ENCODE measurements around the gene CNTN4.

The CNTN4 gene

GRCh38 chr3:2657971-2658370 lies 559.3 kb downstream of the CNTN4 start:
- POLR2A ChIA-PET: no interaction called here
- CTCF ChIA-PET: no interaction called here
- TF ChIP-seq ARNT (IDR thresholded peaks at IDR 0.05) (no peak), NFRKB (IDR thresholded peaks at IDR 0.05) (no peak), TARDBP (IDR thresholded peaks at IDR 0.05) (no peak), LEF1 (IDR thresholded peaks at IDR 0.05; ENCODE audit: borderline replicate concordance) (no peak), L3MBTL2 (conservative IDR thresholded peaks at IDR 0.05) (no peak), FOXA1 (IDR thresholded peaks at IDR 0.05) (no peak), ELF4 (IDR thresholded peaks at IDR 0.05) (no peak), BHLHE40 (IDR thresholded peaks at IDR 0.05; ENCODE audit: borderline replicate concordance) (no peak), PKNOX1 (IDR thresholded peaks at IDR 0.05) (no peak)
- no peak for DNase-seq (ENCODE audit: extremely low spot score)

- TF ChIP-seq CTBP1 (IDR thresholded peaks at IDR 0.05; ENCODE audit: borderline replicate concordance) (no peak), ZNF384 (IDR thresholded peaks at IDR 0.05) (no peak), LEF1 (IDR thresholded peaks at IDR 0.05; ENCODE audit: borderline replicate concordance) (no peak), TARDBP (IDR thresholded peaks at IDR 0.05) (no peak), ARNT (IDR thresholded peaks at IDR 0.05) (no peak), FOXA1 (IDR thresholded peaks at IDR 0.05) (no peak), L3MBTL2 (conservative IDR thresholded peaks at IDR 0.05) (no peak), ELF4 (IDR thresholded peaks at IDR 0.05) (no peak), SP1 (IDR thresholded peaks at IDR 0.05) (no peak), FOXK2 (IDR thresholded peaks at IDR 0.05) (no peak), BHLHE40 (IDR thresholded peaks at IDR 0.05; ENCODE audit: borderline replicate concordance) (no peak), PKNOX1 (IDR thresholded peaks at IDR 0.05) (no peak), FOXM1 (IDR thresholded peaks at IDR 0.05; ENCODE audit: borderline replicate concordance) (no peak), SUZ12 (IDR thresholded peaks at IDR 0.05) (no peak)
Measured at GRCh38 chr3:2659896-2660295, 561.2 kb downstream of the CNTN4 start.

GRCh38 chr3:2661078-2661477 lies 562.4 kb downstream of the CNTN4 start:
- DNase-seq (ENCODE audit: extremely low spot score): no peak
- ChIA-PET CTCF (no interaction called here), POLR2A (no interaction called here)
- TF ChIP-seq PKNOX1 (IDR thresholded peaks at IDR 0.05) (no peak), LEF1 (IDR thresholded peaks at IDR 0.05; ENCODE audit: borderline replicate concordance) (no peak), FOXM1 (IDR thresholded peaks at IDR 0.05; ENCODE audit: borderline replicate concordance) (no peak), SP1 (IDR thresholded peaks at IDR 0.05) (no peak), FOXA1 (IDR thresholded peaks at IDR 0.05) (no peak), BHLHE40 (IDR thresholded peaks at IDR 0.05; ENCODE audit: borderline replicate concordance) (no peak)

More at GRCh38 chr3:2659896-2660295, 561.2 kb downstream of the CNTN4 start:
- ChIA-PET CTCF (no interaction called here), POLR2A (no interaction called here)
- no peak for DNase-seq (ENCODE audit: extremely low spot score)

GRCh38 chr3:2677501-2677900 lies 578.8 kb downstream of the CNTN4 start:
- TF ChIP-seq ARNT (IDR thresholded peaks at IDR 0.05) (no peak), BHLHE40 (IDR thresholded peaks at IDR 0.05; ENCODE audit: borderline replicate concordance) (no peak), ZNF384 (IDR thresholded peaks at IDR 0.05) (no peak), SUZ12 (IDR thresholded peaks at IDR 0.05) (no peak), FOXA1 (IDR thresholded peaks at IDR 0.05) (no peak), L3MBTL2 (conservative IDR thresholded peaks at IDR 0.05) (no peak), HDGF (IDR thresholded peaks at IDR 0.05; ENCODE audit: borderline replicate concordance) (no peak), PKNOX1 (IDR thresholded peaks at IDR 0.05) (no peak), LEF1 (IDR thresholded peaks at IDR 0.05; ENCODE audit: borderline replicate concordance) (no peak), CTBP1 (IDR thresholded peaks at IDR 0.05; ENCODE audit: borderline replicate concordance) (no peak), ELF4 (IDR thresholded peaks at IDR 0.05) (no peak), FOXK2 (IDR thresholded peaks at IDR 0.05) (no peak), NFRKB (IDR thresholded peaks at IDR 0.05) (no peak), SP1 (IDR thresholded peaks at IDR 0.05) (no peak), FOXM1 (IDR thresholded peaks at IDR 0.05; ENCODE audit: borderline replicate concordance) (no peak)
- CTCF ChIA-PET: no interaction called here
- POLR2A ChIA-PET: no interaction called here
- DNase-seq (ENCODE audit: extremely low spot score): no peak

GRCh38 chr3:2680236-2680635 lies 581.6 kb downstream of the CNTN4 start:
- DNase-seq (ENCODE audit: extremely low spot score): no peak
- ChIA-PET POLR2A (no interaction called here), CTCF (no interaction called here)
- TF ChIP-seq ELF4 (IDR thresholded peaks at IDR 0.05) (no peak), FOXK2 (IDR thresholded peaks at IDR 0.05) (no peak)

- no peak for DNase-seq (ENCODE audit: extremely low spot score)
- TF ChIP-seq FOXA1 (IDR thresholded peaks at IDR 0.05) (no peak), TARDBP (IDR thresholded peaks at IDR 0.05) (no peak), ZNF384 (IDR thresholded peaks at IDR 0.05) (no peak), ARNT (IDR thresholded peaks at IDR 0.05) (no peak), HDGF (IDR thresholded peaks at IDR 0.05; ENCODE audit: borderline replicate concordance) (no peak), FOXK2 (IDR thresholded peaks at IDR 0.05) (no peak), CTBP1 (IDR thresholded peaks at IDR 0.05; ENCODE audit: borderline replicate concordance) (no peak), SP1 (IDR thresholded peaks at IDR 0.05) (no peak), ELF4 (IDR thresholded peaks at IDR 0.05) (no peak), BHLHE40 (IDR thresholded peaks at IDR 0.05; ENCODE audit: borderline replicate concordance) (no peak), FOXM1 (IDR thresholded peaks at IDR 0.05; ENCODE audit: borderline replicate concordance) (no peak), L3MBTL2 (conservative IDR thresholded peaks at IDR 0.05) (no peak), NFRKB (IDR thresholded peaks at IDR 0.05) (no peak), PKNOX1 (IDR thresholded peaks at IDR 0.05) (no peak), LEF1 (IDR thresholded peaks at IDR 0.05; ENCODE audit: borderline replicate concordance) (no peak)
- POLR2A ChIA-PET: no interaction called here
- CTCF ChIA-PET: no interaction called here
Measured at GRCh38 chr3:2684046-2684445, 585.4 kb downstream of the CNTN4 start.

Measured in HEK293T (cell line).